RWPE1 (cell line): ENCODE measurements around the gene SP140L.

Source experiments
- CTCF ChIA-PET: fragments of 350-600 bp; sonication (Branson Sonifier 250); formaldehyde crosslinking; extraction: SDS; loops from one replicate; lab custom pipeline; 2021; lab: Yijun Ruan, JAX
- POLR2A ChIA-PET: fragments of 400-600 bp; formaldehyde crosslinking; extraction: SDS; loops from one replicate; lab custom pipeline; 2020; ENCODE audit warnings: antibody characterized with exemption; ENCODE audit not compliant: low non-redundant PET; lab: Yijun Ruan, JAX
- DNase-seq: peaks from one replicate; pipeline ENCODE4 v3.0.0; 2012; ENCODE audit warnings: low spot score
- H3K27ac ChIP-seq: fragments of 450-650 bp; 2 replicates; pipeline ENCODE4 v1.5.1; 2017
- CTCF ChIP-seq: fragments of 450-650 bp; conservative IDR thresholded peaks from 2 replicates; pipeline ENCODE4 v1.5.1; 2017; ENCODE audit warnings: low read depth, mild to moderate bottlenecking

Gene SP140L

GRCh38 chr2:230323385-230324106 lies 3.4 kb upstream of the SP140L start:
- ChIA-PET CTCF (no interaction called here), POLR2A (no interaction called here)
- H3K27ac ChIP-seq, result no peak overlapping the region
- no peak for DNase-seq
- TF ChIP-seq CTCF, result no peak

- H3K27ac ChIP-seq, result no peak overlapping the region
- CTCF ChIA-PET, result no interaction called here
- POLR2A ChIA-PET, result no interaction called here
Observed at GRCh38 chr2:230324503-230324902, 2.5 kb upstream of the SP140L start.

GRCh38 chr2:230325316-230326243 lies 1.4 kb upstream of the SP140L start:
- ChIA-PET POLR2A (no interaction called here), CTCF (interaction anchor here (0.6 kb wide), 1 partner anchor 165 kb away, joined by 3 read pairs; no protein-coding TSS in a partner anchor)
- no peak for TF ChIP-seq CTCF
- no peak overlapping the region for H3K27ac ChIP-seq
- no peak for DNase-seq

More at GRCh38 chr2:230324503-230324902, 2.5 kb upstream of the SP140L start:
- no peak for DNase-seq
- no peak for TF ChIP-seq CTCF

- POLR2A ChIA-PET, result no interaction called here
- DNase-seq, result no peak
- TF ChIP-seq CTCF, result no peak
- CTCF ChIA-PET, result no interaction called here
- H3K27ac ChIP-seq, result peak overlapping the region; percentile 66
Observed at GRCh38 chr2:230327418-230328154, 593 bp downstream of the SP140L start.

- DNase-seq, result no peak
- TF ChIP-seq CTCF, result no peak
- CTCF ChIA-PET, result no interaction called here
- POLR2A ChIA-PET, result no interaction called here
- no peak overlapping the region for H3K27ac ChIP-seq
Observed at GRCh38 chr2:230328155-230328458, 1.1 kb downstream of the SP140L start.

GRCh38 chr2:230329946-230330605 lies 3.1 kb downstream of the SP140L start:
- H3K27ac ChIP-seq, result no peak overlapping the region
- TF ChIP-seq CTCF, result no peak
- ChIA-PET POLR2A (no interaction called here), CTCF (no interaction called here)
- no peak for DNase-seq
